GM12878 (cell line): ENCODE measurements around the gene HNRNPM. TPM values are rescaled to one million over a fixed set of nuclear protein-coding genes. Genes with fewer than 3 reads are reported as not detected.

Source experiments
- ATAC-seq: fragments of 200-7000 bp; cut with Tn5 transposase; 3 replicates; pipeline ENCODE4 v1.9.1; 2020; ENCODE audit warnings: mild to moderate bottlenecking, moderate library complexity
- BruUV-seq: library from RNA; stranded (reverse); fragments of 400-500 nt; replicated peaks from 2 replicates; lab custom pipeline; 2021; lab: Mats Ljungman, UMichigan
- CTCF ChIA-PET: fragments of 300-600 bp; sonication (Branson Sonifier 250); formaldehyde crosslinking; extraction: SDS; loops from one replicate; lab custom pipeline; 2021; ENCODE audit warnings: inconsistent platforms; lab: Yijun Ruan, JAX
- POLR2A ChIA-PET: fragments of 350-600 bp; formaldehyde crosslinking; extraction: SDS; loops from one replicate; lab custom pipeline; 2021; ENCODE audit warnings: inconsistent platforms; lab: Charles Lee
- RAD21 ChIA-PET: fragments of 300-600 bp; sonication (Branson Sonifier 250); formaldehyde crosslinking; loops from one replicate; lab custom pipeline; 2023; ENCODE audit warnings: antibody characterized with exemption; ENCODE audit not compliant: unreplicated experiment; lab: Charles Lee
- SMC1A ChIA-PET: fragments of 300-600 bp; sonication (Branson Sonifier 250); formaldehyde crosslinking; loops from one replicate; lab custom pipeline; 2023; ENCODE audit not compliant: unreplicated experiment, uncharacterized antibody; lab: Charles Lee
- DNase-seq: peaks from one replicate; pipeline ENCODE4 v3.0.0-alpha.2; 2011; ENCODE audit warnings: low read depth, low spot score
- FAIRE-seq: peaks from 3 replicates; lab custom pipeline; 2011; peaks lifted over from hg19 to GRCh38; lab: Jason Lieb, UNC
- H2AFZ ChIP-seq: 2 replicates; pipeline ENCODE4 v1.6.0; 2011; ENCODE audit warnings: low read depth, low read length, control low read depth; ENCODE audit not compliant: control insufficient read depth
- H3K27ac ChIP-seq: 2 replicates; pipeline ENCODE4 v1.5.1; 2011; ENCODE audit warnings: control low read depth; ENCODE audit not compliant: control insufficient read depth, insufficient read depth
- H3K27me3 ChIP-seq, 2 experiments: replicated peaks in 1 of 2; 2 replicates each; pipeline versions ENCODE4 v1.6.0 to v1.6.1; 2011; ENCODE audit warnings: low read length in 1 of 2; ENCODE audit not compliant: control insufficient read depth in 2 of 2, insufficient read depth in 2 of 2
- H3K36me3 ChIP-seq, 2 experiments: 2 replicates each; pipeline ENCODE4 v1.5.1; 2011; ENCODE audit warnings: low read length in 1 of 2; ENCODE audit not compliant: control insufficient read depth in 2 of 2, insufficient read depth in 2 of 2
- H3K4me1 ChIP-seq: 2 replicates; pipeline ENCODE4 v1.6.1; 2011; ENCODE audit warnings: mild to moderate bottlenecking, low read length, moderate library complexity, mixed read lengths; ENCODE audit not compliant: control insufficient read depth, insufficient read depth
- H3K4me2 ChIP-seq: 2 replicates; pipeline ENCODE4 v1.6.0; 2011; ENCODE audit warnings: control low read depth; ENCODE audit not compliant: control insufficient read depth, insufficient read depth
- H3K4me3 ChIP-seq: fragments of 200-600 bp; sonication (generic); 2 replicates; pipeline ENCODE4 v1.5.1; 2016
- H3K79me2 ChIP-seq: 2 replicates; pipeline ENCODE4 v1.6.0; 2011; ENCODE audit warnings: low read length; ENCODE audit not compliant: control insufficient read depth, insufficient read depth
- H3K9ac ChIP-seq: 2 replicates; pipeline ENCODE4 v1.8.0; 2011; ENCODE audit warnings: low read length, control low read depth, mixed read lengths; ENCODE audit not compliant: control insufficient read depth, insufficient read depth
- H3K9me3 ChIP-seq: replicated peaks from 3 replicates; pipeline ENCODE4 v1.5.1; 2011; ENCODE audit warnings: mild to moderate bottlenecking, low read length; ENCODE audit not compliant: control insufficient read depth, insufficient read depth
- H4K20me1 ChIP-seq: 2 replicates; pipeline ENCODE4 v1.6.0; 2011; ENCODE audit not compliant: control insufficient read depth, insufficient read depth
- HCFC1 ChIP-seq: fragments of 150-350 bp; IDR thresholded peaks from 2 replicates; pipeline ENCODE4 v1.6.1; 2014; ENCODE audit warnings: low read length
- LARP7 ChIP-seq: fragments of 450-650 bp; IDR thresholded peaks from 2 replicates; pipeline ENCODE4 v1.6.1; 2017; ENCODE audit warnings: mild to moderate bottlenecking
- POLR2A ChIP-seq: IDR thresholded peaks from 2 replicates; pipeline ENCODE4 v1.6.1; 2011; ENCODE audit warnings: low read depth, mild to moderate bottlenecking, low read length
- RB1 ChIP-seq: fragments of 450-650 bp; formaldehyde crosslinking; IDR thresholded peaks from 2 replicates; pipeline ENCODE4 v1.6.1; 2017; ENCODE audit warnings: mild to moderate bottlenecking, borderline replicate concordance
- SPI1 ChIP-seq: IDR thresholded peaks from 2 replicates; pipeline ENCODE4 v1.6.1; 2011; ENCODE audit warnings: low read depth, mild to moderate bottlenecking, low read length, moderate library complexity, borderline replicate concordance; ENCODE audit not compliant: insufficient read depth
- SRF ChIP-seq, 2 experiments: IDR thresholded peaks; 2 replicates each; pipeline ENCODE4 v1.6.1; 2011; ENCODE audit warnings: low read depth in 2 of 2, low read length in 2 of 2, mild to moderate bottlenecking in 1 of 2, moderate library complexity in 1 of 2
- WGBS: methylation state at CpG from one replicate; pipeline ENCODE4 v1.1.6; 2016; ENCODE audit warnings: low lambda C conversion rate; ENCODE audit not compliant: insufficient replicate concordance, insufficient coverage; ENCODE audit errors: missing lambda C conversion rate; 5-methylcytosine and 5-hydroxymethylcytosine counted together
- in situ Hi-C: fragments of 300-500 bp; cut with MboI; formaldehyde crosslinking; loops from 9 replicates; pipeline ENCODE4 v1.14.3; 2018; ENCODE audit warnings: mixed read lengths
- intact Hi-C: fragments of 100-400 bp; cut with micrococcal nuclease; formaldehyde crosslinking; loops from one replicate; pipeline ENCODE4 v1.14.2; 2022; ENCODE audit not compliant: unreplicated experiment
- polyA plus RNA-seq, 11 experiments: library from polyadenylated mRNA; depleted of rRNA in 4 of 11; unstranded in 6 of 11; stranded (reverse) in 5 of 11; fragments of >200 nt; fragmentation: Nextera tagmentation in 4 of 11; fragmentation: Illumina TruSeq in 1 of 11; extraction: Ambion mirVana in 4 of 11; extraction: Trizol in 1 of 11; gene quantifications; 1 replicate in 1 of 11; 2 replicates in 10 of 11; pipeline versions ENCODE4 v1.2.1 to v1.2.3, GENCODE V29; 2011 to 2016; ENCODE audit warnings: inconsistent platforms in 2 of 11, missing spikeins in 2 of 11, low read depth in 1 of 11
- total RNA-seq, 4 experiments: library from RNA; depleted of rRNA in 3 of 4; stranded (reverse); fragments of >200 nt in 3 of 4; fragmentation: Illumina TruSeq in 1 of 4; extraction: Trizol in 1 of 4; gene quantifications; 2 replicates each; pipeline versions ENCODE4 v1.2.1 to v1.2.3, GENCODE V29; 2013 to 2021

The HNRNPM gene
- total and polyA plus RNA-seq, 10 of the 15 experiments (the other 5 are each of a cell fraction or from before 2014, with no cell fraction given) = 14.3 to 415 (median 198) TPM

DNA sequence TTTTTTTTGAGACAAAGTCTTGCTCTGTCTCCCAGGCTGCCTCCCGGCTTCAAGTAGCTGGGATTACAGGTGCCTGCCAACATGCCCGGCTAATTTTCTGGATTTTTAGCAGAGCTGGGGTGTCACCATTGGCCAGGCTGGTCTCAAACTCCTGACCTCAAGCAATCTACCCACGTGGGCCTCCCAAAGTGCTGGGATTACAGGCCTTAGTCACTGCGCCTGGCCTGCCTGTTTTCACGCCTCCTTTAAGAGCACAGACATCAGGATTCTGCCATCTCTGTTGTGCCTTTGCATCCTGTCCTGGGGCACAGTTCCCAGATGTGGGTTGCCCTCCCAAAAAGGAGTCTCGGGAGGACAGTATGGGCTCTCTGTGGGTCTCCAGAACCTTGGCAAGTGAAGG lies 60.1 kb downstream of the HNRNPM start:
- no peak for FAIRE-seq
- no peak for TF ChIP-seq HCFC1
- no peak for TF ChIP-seq RB1
- no peak for TF ChIP-seq SPI1
- TF ChIP-seq POLR2A = no peak
- TF ChIP-seq SRF (IDR thresholded peaks at IDR 0.05; ENCODE audit: low read depth in 2 of 2, low read length in 2 of 2) = no peak
- TF ChIP-seq LARP7 = no peak
- Histone ChIP-seq H3K4me1 (peaks cover 4% of the 10 kb centered on the region; the same call in 1 of the 2 replicates), H3K36me3 (no peaks in the 10 kb centered on the region), H3K4me3 (no peak overlapping the region), H3K9ac (no peak overlapping the region), H2AFZ (no peak overlapping the region), H3K79me2 (no peaks in the 10 kb centered on the region), H4K20me1 (no peaks in the 10 kb centered on the region), H3K9me3 (no peaks in the 10 kb centered on the region), H3K27ac (no peak overlapping the region), H3K4me2 (no peak overlapping the region), H3K27me3 (no peaks in the 10 kb centered on the region; a peak in 1 of 4 replicates)
- 85% methylated on average over 6 of the region's 6 CpGs for WGBS
- no peak for ATAC-seq
- CTCF ChIA-PET = interaction anchor here (0.6 to 3.7 kb wide), 10 partner anchors 9 to 639 kb away, joined by 3 to 29 read pairs (median 5); partner anchors contain the start of genes MARCHF2 and ZNF414
- no peak for DNase-seq
- SMC1A ChIA-PET = interaction anchor here (0.9 to 1.5 kb wide), 4 partner anchors 29 to 90 kb away, joined by 3 to 4 read pairs (median 3); no protein-coding TSS in a partner anchor
- intact Hi-C loops = no loop called here
- in situ Hi-C loops = no loop called here
- POLR2A ChIA-PET = interaction anchor here (0.6 kb wide), 1 partner anchor 46 kb away, joined by 5 read pairs; no protein-coding TSS in a partner anchor
- BruUV-seq = no TSS peak
- RAD21 ChIA-PET = interaction anchor here (0.9 to 2.5 kb wide), 3 partner anchors 91 to 151 kb away, joined by 3 to 16 read pairs (median 3); partner anchors contain the start of gene MARCHF2
